Measurements from ENCODE around the gene CYB561D2.
A peak's percentile ranks its signal among the peaks of the same experiment; 100 is the strongest.

CYB561D2 gene

DNA sequence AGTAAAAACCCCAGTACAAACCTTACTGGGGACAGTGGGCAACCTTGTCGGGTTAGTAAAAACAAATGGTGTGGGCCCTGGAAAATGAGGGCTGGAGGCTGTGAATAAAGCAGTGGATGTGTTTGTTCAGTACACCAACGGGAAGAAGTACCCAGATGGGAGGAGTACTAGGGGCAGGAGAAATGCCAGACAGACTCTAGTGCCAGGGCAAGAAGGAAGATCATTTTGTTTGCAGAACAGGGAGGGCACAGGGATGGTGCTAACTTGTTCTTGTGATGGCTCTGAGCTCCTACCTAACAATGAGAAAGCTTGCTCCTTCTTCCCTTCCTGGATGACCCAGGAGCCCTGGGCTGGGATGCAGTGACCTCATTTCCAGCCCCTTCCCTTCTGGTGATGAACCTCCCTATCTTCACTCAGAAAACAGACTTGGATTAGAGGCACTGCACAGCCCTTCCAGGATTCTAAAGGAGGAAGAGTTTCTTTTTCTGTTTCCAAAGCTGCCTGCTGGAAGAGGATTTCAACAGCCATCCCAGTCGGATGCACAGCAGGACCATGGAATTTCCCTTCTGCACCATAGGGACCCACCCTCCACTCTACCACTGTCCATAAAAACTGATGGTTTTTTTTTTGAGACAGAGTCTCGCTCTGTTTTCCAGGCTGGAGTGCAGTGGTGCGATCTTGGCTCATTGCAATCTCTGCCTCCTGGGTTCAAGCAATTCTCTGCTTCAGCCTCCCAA is 16.2 kb upstream of the CYB561D2 start:
- peaks cover 75% of the 10 kb centered on the region for H3K79me2 ChIP-seq (ENCODE audit: control insufficient read depth, low read length)
- H3F3A ChIP-seq (ENCODE audit: control insufficient read depth, insufficient read depth): peaks cover 19% of the 10 kb centered on the region
- no peak for TF ChIP-seq EZH2phosphoT487 (IDR thresholded peaks at IDR 0.05; ENCODE audit: borderline replicate concordance, low read length)
- TF ChIP-seq, protein P1, sequence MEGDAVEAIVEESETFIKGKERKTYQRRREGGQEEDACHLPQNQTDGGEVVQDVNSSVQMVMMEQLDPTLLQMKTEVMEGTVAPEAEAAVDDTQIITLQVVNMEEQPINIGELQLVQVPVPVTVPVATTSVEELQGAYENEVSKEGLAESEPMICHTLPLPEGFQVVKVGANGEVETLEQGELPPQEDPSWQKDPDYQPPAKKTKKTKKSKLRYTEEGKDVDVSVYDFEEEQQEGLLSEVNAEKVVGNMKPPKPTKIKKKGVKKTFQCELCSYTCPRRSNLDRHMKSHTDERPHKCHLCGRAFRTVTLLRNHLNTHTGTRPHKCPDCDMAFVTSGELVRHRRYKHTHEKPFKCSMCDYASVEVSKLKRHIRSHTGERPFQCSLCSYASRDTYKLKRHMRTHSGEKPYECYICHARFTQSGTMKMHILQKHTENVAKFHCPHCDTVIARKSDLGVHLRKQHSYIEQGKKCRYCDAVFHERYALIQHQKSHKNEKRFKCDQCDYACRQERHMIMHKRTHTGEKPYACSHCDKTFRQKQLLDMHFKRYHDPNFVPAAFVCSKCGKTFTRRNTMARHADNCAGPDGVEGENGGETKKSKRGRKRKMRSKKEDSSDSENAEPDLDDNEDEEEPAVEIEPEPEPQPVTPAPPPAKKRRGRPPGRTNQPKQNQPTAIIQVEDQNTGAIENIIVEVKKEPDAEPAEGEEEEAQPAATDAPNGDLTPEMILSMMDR (IDR thresholded peaks at IDR 0.05; ENCODE audit: low read depth, low read length, poor library complexity, severe bottlenecking): no peak
- no peak overlapping the region for H3K4me3 ChIP-seq (ENCODE audit: low read length)
- no peaks in the 10 kb centered on the region for H3K9me3 ChIP-seq (ENCODE audit: control insufficient read depth, insufficient read depth, low read length)
- H4K20me1 ChIP-seq (ENCODE audit: control insufficient read depth, insufficient read depth, low read depth, low read length): 0 out of 2 replicates have a peak, but pooled peaks cover 10% of the 10 kb centered on the region
- H3K27ac ChIP-seq (ENCODE audit: low read depth, low read length): no peak overlapping the region
- H3K9me2 ChIP-seq (replicated peaks; ENCODE audit: control insufficient read depth, low read length): no peaks in the 10 kb centered on the region
- H3K4me1 ChIP-seq (ENCODE audit: control insufficient read depth, low read length): peaks cover 44% of the 10 kb centered on the region
- H3K27me3 ChIP-seq (ENCODE audit: control insufficient read depth, low read length): no peaks in the 10 kb centered on the region
- peaks cover 88% of the 10 kb centered on the region for H3K36me3 ChIP-seq (ENCODE audit: control insufficient read depth, low read length)
- H3K4me2 ChIP-seq (ENCODE audit: low read length): peak overlapping the region; percentile 41

DNA sequence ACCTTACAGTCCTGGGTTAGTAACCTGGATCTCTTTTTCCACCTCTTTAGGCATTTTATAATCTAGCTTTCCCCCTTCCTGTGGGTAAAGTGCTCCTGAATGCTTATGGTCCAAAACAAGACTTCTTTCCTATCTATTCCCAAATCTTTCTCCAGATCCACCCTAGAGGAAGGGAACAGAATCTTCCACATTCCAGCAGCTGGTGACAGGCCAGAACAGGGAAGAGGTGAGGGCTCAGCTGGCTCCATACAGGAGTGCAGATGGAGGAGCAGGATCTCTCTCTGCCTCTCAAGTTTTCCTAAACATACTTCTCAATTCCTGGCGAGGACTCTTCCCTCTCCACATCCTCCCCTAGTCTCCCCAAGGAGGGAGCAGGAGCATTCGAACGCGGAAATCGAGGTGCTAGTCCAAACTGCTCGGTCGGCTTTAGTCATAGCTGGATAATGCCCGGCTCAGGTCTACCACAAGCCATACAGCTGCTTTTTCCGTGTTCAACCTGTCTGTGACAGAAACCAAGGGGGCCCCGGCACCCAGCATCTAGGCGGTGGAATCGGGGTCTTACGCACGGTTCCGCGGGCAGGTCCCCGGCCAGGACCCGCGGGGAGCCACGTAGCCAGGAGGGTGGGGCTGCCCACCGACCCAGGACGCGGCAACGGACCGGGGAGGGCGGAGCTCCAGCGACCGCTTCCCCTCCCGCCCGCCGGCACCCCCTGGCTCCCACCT is 14.0 kb upstream of the CYB561D2 start:
- Histone ChIP-seq H3K27me3 (ENCODE audit: control insufficient read depth, low read length) (no peaks in the 10 kb centered on the region), H3K4me3 (ENCODE audit: low read length) (peak overlapping the region; percentile 83), H3K9me3 (ENCODE audit: control insufficient read depth, insufficient read depth, low read length) (no peaks in the 10 kb centered on the region), H3K27ac (ENCODE audit: low read depth, low read length) (peak overlapping the region; percentile 90), H3K79me2 (ENCODE audit: control insufficient read depth, low read length) (peaks cover 87% of the 10 kb centered on the region), H3K9me2 (replicated peaks; ENCODE audit: control insufficient read depth, low read length) (no peaks in the 10 kb centered on the region), H3K36me3 (ENCODE audit: control insufficient read depth, low read length) (peaks cover 72% of the 10 kb centered on the region), H3F3A (ENCODE audit: control insufficient read depth, insufficient read depth) (peaks cover 13% of the 10 kb centered on the region), H4K20me1 (ENCODE audit: control insufficient read depth, insufficient read depth, low read depth, low read length) (0 out of 2 replicates have a peak, but pooled peaks cover 10% of the 10 kb centered on the region), H3K4me1 (ENCODE audit: control insufficient read depth, low read length) (peaks cover 65% of the 10 kb centered on the region), H3K4me2 (ENCODE audit: low read length) (peak overlapping the region; percentile 98)
- TF ChIP-seq EZH2phosphoT487 (IDR thresholded peaks at IDR 0.05; ENCODE audit: borderline replicate concordance, low read length): no peak
- TF ChIP-seq, protein P1 (IDR thresholded peaks at IDR 0.05; ENCODE audit: low read depth, low read length, poor library complexity, severe bottlenecking): no peak

DNA sequence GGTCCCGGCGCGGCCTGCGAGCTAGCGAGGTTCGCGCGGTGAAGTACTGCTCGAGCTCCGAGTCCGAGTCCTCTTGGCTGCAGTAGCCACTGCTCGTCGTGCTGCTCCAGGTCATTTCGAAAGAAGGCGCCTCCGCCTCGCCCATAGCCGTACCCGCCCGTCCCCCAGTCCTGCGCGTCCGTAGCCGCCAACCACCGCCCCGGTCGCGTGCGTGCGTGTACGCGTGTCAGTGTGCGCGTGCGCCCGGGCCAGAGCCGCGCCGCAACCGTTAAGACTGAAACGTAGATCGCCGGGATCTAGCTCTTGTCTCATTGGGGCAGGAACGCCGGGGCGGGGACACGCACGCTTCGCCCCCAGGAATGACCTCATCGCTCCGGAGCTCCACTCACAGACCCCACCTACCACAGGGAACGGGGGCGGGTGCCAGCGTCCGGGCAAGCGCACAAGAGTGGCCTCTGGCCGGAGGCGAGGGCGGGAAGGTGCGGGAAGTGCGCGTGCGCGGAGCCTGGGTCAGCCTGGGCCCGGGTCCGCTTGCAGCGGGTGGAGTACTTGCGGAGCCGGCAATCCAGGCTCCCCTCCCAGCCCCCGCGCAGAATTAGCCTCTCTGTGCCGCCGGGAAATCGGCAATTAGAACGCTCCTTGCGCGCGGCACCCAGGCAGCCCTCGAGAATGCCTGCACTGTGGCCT is 13.3 kb upstream of the CYB561D2 start:
- peak overlapping the region; percentile 90 for H3K27ac ChIP-seq (ENCODE audit: low read depth, low read length)
- H3K9me3 ChIP-seq (ENCODE audit: control insufficient read depth, insufficient read depth, low read length): no peaks in the 10 kb centered on the region
- H3K4me1 ChIP-seq (ENCODE audit: control insufficient read depth, low read length): peaks cover 69% of the 10 kb centered on the region
- H4K20me1 ChIP-seq (ENCODE audit: control insufficient read depth, insufficient read depth, low read depth, low read length): 0 out of 2 replicates have a peak, but pooled peaks cover 10% of the 10 kb centered on the region
- no peaks in the 10 kb centered on the region for H3K27me3 ChIP-seq (ENCODE audit: control insufficient read depth, low read length)
- peak overlapping the region; percentile 98 for H3K4me2 ChIP-seq (ENCODE audit: low read length)
- peaks cover 14% of the 10 kb centered on the region for H3F3A ChIP-seq (ENCODE audit: control insufficient read depth, insufficient read depth)
- peaks cover 65% of the 10 kb centered on the region for H3K36me3 ChIP-seq (ENCODE audit: control insufficient read depth, low read length)
- H3K79me2 ChIP-seq (ENCODE audit: control insufficient read depth, low read length): peaks cover 81% of the 10 kb centered on the region
- H3K4me3 ChIP-seq (ENCODE audit: low read length): peak overlapping the region; percentile 83
- no peaks in the 10 kb centered on the region for H3K9me2 ChIP-seq (replicated peaks; ENCODE audit: control insufficient read depth, low read length)
- TF ChIP-seq, protein P1 (IDR thresholded peaks at IDR 0.05; ENCODE audit: low read depth, low read length, poor library complexity, severe bottlenecking): no peak
- TF ChIP-seq EZH2phosphoT487 (IDR thresholded peaks at IDR 0.05; ENCODE audit: borderline replicate concordance, low read length): no peak
